Activated CD4-positive, alpha-beta memory T cell treated with anti-CD3 and anti-CD28 coated beads for 36 hours (primary cell): Measurements from ENCODE around the gene PRKAA2. TPM values are rescaled to one million over a fixed set of nuclear protein-coding genes. Genes with fewer than 3 reads are reported as not detected.
A peak's percentile ranks its signal among the peaks of the same experiment; 100 is the strongest.

Experiments used
- CTCF ChIA-PET: fragments of 350-600 bp; sonication (Branson Sonifier 250); formaldehyde crosslinking; loops from one replicate; lab custom pipeline; 2021; ENCODE audit warnings: antibody characterized with exemption, inconsistent platforms; lab: Charles Lee
- POLR2A ChIA-PET: fragments of 350-600 bp; sonication (Branson Sonifier 250); formaldehyde crosslinking; loops from one replicate; lab custom pipeline; 2021; ENCODE audit warnings: antibody characterized with exemption; lab: Charles Lee
- DNase-seq: peaks from one replicate; pipeline ENCODE4 v3.0.0-alpha.2; 2020
- H3K27ac Mint-ChIP-seq: one replicate; pipeline ENCODE4 v1.8.0; 2021; ENCODE audit warnings: mixed read lengths
- H3K27me3 Mint-ChIP-seq: one replicate; pipeline ENCODE4 v1.8.0; 2021; ENCODE audit warnings: mixed read lengths
- H3K36me3 Mint-ChIP-seq: one replicate; pipeline ENCODE4 v1.8.0; 2021; ENCODE audit warnings: mixed read lengths
- H3K4me1 Mint-ChIP-seq: one replicate; pipeline ENCODE4 v1.8.0; 2021; ENCODE audit warnings: low read depth, mixed read lengths
- H3K4me3 Mint-ChIP-seq: one replicate; pipeline ENCODE4 v1.8.0; 2021; ENCODE audit warnings: mild to moderate bottlenecking, mixed read lengths
- H3K9me3 Mint-ChIP-seq: one replicate; pipeline ENCODE4 v1.8.0; 2021; ENCODE audit warnings: mixed read lengths
- intact Hi-C: fragments of 100-400 bp; cut with micrococcal nuclease; formaldehyde crosslinking; loops from one replicate; pipeline ENCODE4 v1.15.1; 2023
- total RNA-seq, 2 experiments: library from RNA; stranded (reverse); gene quantifications; one replicate each; pipeline ENCODE4 v1.2.3, GENCODE V29; 2021

PRKAA2 gene
- total RNA-seq, 2 experiments from 2014 or later: not detected

- no peak for DNase-seq
- no peak overlapping the region for H3K4me3 Mint-ChIP-seq
- POLR2A ChIA-PET: no interaction called here
- no peaks in the 10 kb centered on the region for H3K36me3 Mint-ChIP-seq
- H3K27ac Mint-ChIP-seq: no peak overlapping the region
- H3K9me3 Mint-ChIP-seq: no peaks in the 10 kb centered on the region
- peaks cover 4% of the 10 kb centered on the region for H3K27me3 Mint-ChIP-seq
- no peaks in the 10 kb centered on the region for H3K4me1 Mint-ChIP-seq
- CTCF ChIA-PET: no interaction called here
- intact Hi-C loops: no loop called here
Observed at GRCh38 chr1:56638248-56638647, 6.9 kb upstream of the PRKAA2 start.

GRCh38 chr1:56639211-56639610 lies 5.9 kb upstream of the PRKAA2 start:
- no peaks in the 10 kb centered on the region for H3K36me3 Mint-ChIP-seq
- CTCF ChIA-PET: no interaction called here
- POLR2A ChIA-PET: no interaction called here
- no peak overlapping the region for H3K4me3 Mint-ChIP-seq
- H3K4me1 Mint-ChIP-seq: peaks cover 1% of the 10 kb centered on the region
- no peak overlapping the region for H3K27ac Mint-ChIP-seq
- H3K27me3 Mint-ChIP-seq: peaks cover 7% of the 10 kb centered on the region
- H3K9me3 Mint-ChIP-seq: no peaks in the 10 kb centered on the region
- intact Hi-C loops: no loop called here
- DNase-seq: no peak

- no peak overlapping the region for H3K27ac Mint-ChIP-seq
- H3K36me3 Mint-ChIP-seq: no peaks in the 10 kb centered on the region
- H3K4me1 Mint-ChIP-seq: peaks cover 9% of the 10 kb centered on the region
- intact Hi-C loops: no loop called here
- POLR2A ChIA-PET: no interaction called here
- no peak overlapping the region for H3K4me3 Mint-ChIP-seq
- H3K9me3 Mint-ChIP-seq: no peaks in the 10 kb centered on the region
- H3K27me3 Mint-ChIP-seq: peaks cover 29% of the 10 kb centered on the region
- CTCF ChIA-PET: no interaction called here
- DNase-seq: no peak
Observed at GRCh38 chr1:56643661-56644060, 1.5 kb upstream of the PRKAA2 start.

GRCh38 chr1:56644064-56644918 lies 823 bp upstream of the PRKAA2 start:
- POLR2A ChIA-PET: no interaction called here
- DNase-seq: no peak
- H3K9me3 Mint-ChIP-seq: no peaks in the 10 kb centered on the region
- H3K4me3 Mint-ChIP-seq: peak overlapping the region; percentile 35
- intact Hi-C loops: no loop called here
- CTCF ChIA-PET: no interaction called here
- peaks cover 33% of the 10 kb centered on the region for H3K27me3 Mint-ChIP-seq
- peaks cover 9% of the 10 kb centered on the region for H3K4me1 Mint-ChIP-seq
- H3K27ac Mint-ChIP-seq: no peak overlapping the region
- H3K36me3 Mint-ChIP-seq: no peaks in the 10 kb centered on the region

- POLR2A ChIA-PET: no interaction called here
- Mint-ChIP-seq H3K27ac (no peak overlapping the region), H3K4me1 (peaks cover 9% of the 10 kb centered on the region), H3K4me3 (no peak overlapping the region), H3K27me3 (peaks cover 34% of the 10 kb centered on the region), H3K9me3 (no peaks in the 10 kb centered on the region), H3K36me3 (no peaks in the 10 kb centered on the region)
- no peak for DNase-seq
- intact Hi-C loops: no loop called here
- CTCF ChIA-PET: no interaction called here
Observed at GRCh38 chr1:56645677-56646305, 677 bp downstream of the PRKAA2 start.

- ChIA-PET POLR2A (no interaction called here), CTCF (no interaction called here)
- DNase-seq: no peak
- no peaks in the 10 kb centered on the region for H3K36me3 Mint-ChIP-seq
- H3K27me3 Mint-ChIP-seq: peaks cover 34% of the 10 kb centered on the region
- H3K9me3 Mint-ChIP-seq: no peaks in the 10 kb centered on the region
- H3K27ac Mint-ChIP-seq: no peak overlapping the region
- intact Hi-C loops: no loop called here
- peaks cover 9% of the 10 kb centered on the region for H3K4me1 Mint-ChIP-seq
- H3K4me3 Mint-ChIP-seq: no peak overlapping the region
Observed at GRCh38 chr1:56646611-56647010, 1.5 kb downstream of the PRKAA2 start.

GRCh38 chr1:56647106-56647505 lies 2.0 kb downstream of the PRKAA2 start:
- Mint-ChIP-seq H3K36me3 (no peaks in the 10 kb centered on the region), H3K4me3 (no peak overlapping the region), H3K27ac (no peak overlapping the region), H3K4me1 (peaks cover 9% of the 10 kb centered on the region), H3K9me3 (no peaks in the 10 kb centered on the region), H3K27me3 (peaks cover 34% of the 10 kb centered on the region)
- ChIA-PET POLR2A (no interaction called here), CTCF (no interaction called here)
- intact Hi-C loops: no loop called here
- no peak for DNase-seq

- Mint-ChIP-seq H3K36me3 (no peaks in the 10 kb centered on the region), H3K9me3 (no peaks in the 10 kb centered on the region), H3K27ac (no peak overlapping the region), H3K27me3 (peaks cover 32% of the 10 kb centered on the region), H3K4me1 (peaks cover 9% of the 10 kb centered on the region), H3K4me3 (no peak overlapping the region)
- POLR2A ChIA-PET: no interaction called here
- DNase-seq: no peak
- CTCF ChIA-PET: no interaction called here
- intact Hi-C loops: no loop called here
Observed at GRCh38 chr1:56648546-56648945, 3.4 kb downstream of the PRKAA2 start.

GRCh38 chr1:56654126-56654923 lies 9.2 kb downstream of the PRKAA2 start:
- CTCF ChIA-PET: no interaction called here
- no peak for DNase-seq
- POLR2A ChIA-PET: no interaction called here
- intact Hi-C loops: no loop called here
- no peaks in the 10 kb centered on the region for H3K36me3 Mint-ChIP-seq
- peaks cover 4% of the 10 kb centered on the region for H3K27me3 Mint-ChIP-seq
- H3K9me3 Mint-ChIP-seq: peaks cover 27% of the 10 kb centered on the region
- no peak overlapping the region for H3K27ac Mint-ChIP-seq
- H3K4me3 Mint-ChIP-seq: no peak overlapping the region
- H3K4me1 Mint-ChIP-seq: no peaks in the 10 kb centered on the region

- ChIA-PET CTCF (no interaction called here), POLR2A (no interaction called here)
- H3K9me3 Mint-ChIP-seq: peaks cover 27% of the 10 kb centered on the region
- intact Hi-C loops: no loop called here
- H3K27ac Mint-ChIP-seq: no peak overlapping the region
- no peaks in the 10 kb centered on the region for H3K36me3 Mint-ChIP-seq
- no peaks in the 10 kb centered on the region for H3K4me1 Mint-ChIP-seq
- H3K27me3 Mint-ChIP-seq: peaks cover 4% of the 10 kb centered on the region
- no peak overlapping the region for H3K4me3 Mint-ChIP-seq
- no peak for DNase-seq
Observed at GRCh38 chr1:56655991-56656613, 11.0 kb downstream of the PRKAA2 start.

GRCh38 chr1:56658254-56658653 lies 13.1 kb downstream of the PRKAA2 start:
- no peak for DNase-seq
- no peak overlapping the region for H3K27ac Mint-ChIP-seq
- no peaks in the 10 kb centered on the region for H3K4me1 Mint-ChIP-seq
- CTCF ChIA-PET: no interaction called here
- H3K9me3 Mint-ChIP-seq: peaks cover 27% of the 10 kb centered on the region
- intact Hi-C loops: no loop called here
- peaks cover 2% of the 10 kb centered on the region for H3K27me3 Mint-ChIP-seq
- no peaks in the 10 kb centered on the region for H3K36me3 Mint-ChIP-seq
- POLR2A ChIA-PET: no interaction called here
- no peak overlapping the region for H3K4me3 Mint-ChIP-seq

GRCh38 chr1:56660293-56660692 lies 15.2 kb downstream of the PRKAA2 start:
- H3K9me3 Mint-ChIP-seq: peaks cover 27% of the 10 kb centered on the region
- H3K36me3 Mint-ChIP-seq: no peaks in the 10 kb centered on the region
- no peaks in the 10 kb centered on the region for H3K4me1 Mint-ChIP-seq
- H3K4me3 Mint-ChIP-seq: no peak overlapping the region
- no peak for DNase-seq
- H3K27me3 Mint-ChIP-seq: peaks cover 2% of the 10 kb centered on the region
- intact Hi-C loops: no loop called here
- ChIA-PET CTCF (no interaction called here), POLR2A (no interaction called here)
- no peak overlapping the region for H3K27ac Mint-ChIP-seq
